Measurements from ENCODE around the gene HES1. TPM values are rescaled to one million over a fixed set of nuclear protein-coding genes. Genes with fewer than 3 reads are reported as not detected.

The HES1 gene
- total and polyA plus RNA-seq, 7 donors: 6.5 to 33.3 (median 10.9) TPM

GRCh38 chr3:194101592-194102432, 34.1 kb upstream of the HES1 start:
- DNase-seq (no peak), ATAC-seq (no peak)
- no peak overlapping the region for H3K4me3 ChIP-seq
- no peaks in the 10 kb centered on the region for H3K27me3 ChIP-seq (ENCODE audit: insufficient read depth in 3 of 3, low read length in 2 of 3)
- H3K27ac ChIP-seq: no peak overlapping the region
- WGBS, 3 donors: 93 to 94% (median 93%) methylated on average over 7 of the region's 7 CpGs
- intact Hi-C loops (cut with DNase I): no loop called here
- no peak for TF ChIP-seq CTCF (IDR thresholded peaks at IDR 0.05)
- no peaks in the 10 kb centered on the region for H3K36me3 ChIP-seq (ENCODE audit: insufficient read depth in 1 of 2, low read depth in 1 of 2)
- H3K4me1 ChIP-seq: peaks cover 19% of the 10 kb centered on the region
- no peaks in the 10 kb centered on the region for H3K9me3 ChIP-seq

- intact Hi-C loops (cut with DNase I): no loop called here
- no peaks in the 10 kb centered on the region for H3K27me3 ChIP-seq (ENCODE audit: insufficient read depth in 3 of 3, low read length in 2 of 3)
- DNase-seq (no peak), ATAC-seq (no peak)
- H3K36me3 ChIP-seq (ENCODE audit: insufficient read depth in 1 of 2, low read depth in 1 of 2): no peaks in the 10 kb centered on the region
- H3K27ac ChIP-seq: no peak overlapping the region
- H3K4me3 ChIP-seq: no peak overlapping the region
- 84 to 86% (median 86%) methylated on average over 5 of the region's 5 CpGs for WGBS, 3 donors
- no peak for TF ChIP-seq CTCF (IDR thresholded peaks at IDR 0.05)
- H3K9me3 ChIP-seq: no peaks in the 10 kb centered on the region
- peaks cover 15% of the 10 kb centered on the region for H3K4me1 ChIP-seq
Measured at GRCh38 chr3:194102436-194102835, 33.5 kb upstream of the HES1 start.

- 94 to 98% (median 94%) methylated on average over 7 of the region's 7 CpGs for WGBS, 3 donors
- intact Hi-C loops (cut with DNase I): no loop called here
- no peak overlapping the region for H3K4me3 ChIP-seq
Measured at GRCh38 chr3:194103505-194103904, 32.4 kb upstream of the HES1 start.

GRCh38 chr3:194103983-194104751, 31.8 kb upstream of the HES1 start:
- TF ChIP-seq CTCF (IDR thresholded peaks at IDR 0.05): no peak
- 73 to 87% (median 77%) methylated on average over 12 of the region's 12 CpGs for WGBS, 3 donors
- no peak overlapping the region for H3K4me3 ChIP-seq
- H3K27me3 ChIP-seq (ENCODE audit: insufficient read depth in 3 of 3, low read length in 2 of 3): no peaks in the 10 kb centered on the region
- no peak for ATAC-seq
- intact Hi-C loops (cut with DNase I): no loop called here
- no peaks in the 10 kb centered on the region for H3K9me3 ChIP-seq
- H3K27ac ChIP-seq: no peak overlapping the region
- H3K4me1 ChIP-seq: no peaks in the 10 kb centered on the region
- H3K36me3 ChIP-seq (ENCODE audit: insufficient read depth in 1 of 2, low read depth in 1 of 2): no peaks in the 10 kb centered on the region
- DNase-seq: no peak

More at GRCh38 chr3:194103505-194103904, 32.4 kb upstream of the HES1 start:
- Histone ChIP-seq H3K9me3 (no peaks in the 10 kb centered on the region), H3K36me3 (ENCODE audit: insufficient read depth in 1 of 2, low read depth in 1 of 2) (no peaks in the 10 kb centered on the region), H3K27me3 (ENCODE audit: insufficient read depth in 3 of 3, low read length in 2 of 3) (no peaks in the 10 kb centered on the region), H3K4me1 (peaks cover 5% of the 10 kb centered on the region), H3K27ac (no peak overlapping the region)
- DNase-seq: no peak
- TF ChIP-seq CTCF (IDR thresholded peaks at IDR 0.05): no peak
- ATAC-seq: no peak
